GM12892 (cell line): ENCODE results near the gene ALPL.

Source experiments
- DNase-seq: peaks from one replicate; pipeline ENCODE4 v3.0.0; 2011; ENCODE audit not compliant: insufficient read length
- FAIRE-seq: peaks from 2 replicates; lab custom pipeline; 2011; peaks lifted over from hg19 to GRCh38; lab: Jason Lieb, UNC
- POLR2A ChIP-seq: IDR thresholded peaks from 2 replicates; pipeline ENCODE4 v1.6.1; 2011; ENCODE audit warnings: low read depth, low read length, control low read depth
- POLR2AphosphoS5 ChIP-seq: IDR thresholded peaks from 2 replicates; pipeline ENCODE4 v1.6.1; 2011; ENCODE audit warnings: low read depth, low read length, control low read depth
- TAF1 ChIP-seq: IDR thresholded peaks from 2 replicates; pipeline ENCODE4 v1.6.1; 2011; ENCODE audit warnings: low read depth, mild to moderate bottlenecking, control low read depth, low read length, borderline replicate concordance

The ALPL gene

GRCh38 chr1:21610989-21611785 is 102.0 kb downstream of the ALPL start:
- TF ChIP-seq POLR2AphosphoS5 (no peak), TAF1 (no peak)
- DNase-seq (no peak), FAIRE-seq (no peak)

GRCh38 chr1:21612057-21612456 is 102.8 kb downstream of the ALPL start:
- TF ChIP-seq POLR2A (no peak), TAF1 (no peak)
- FAIRE-seq, result no peak
- DNase-seq, result no peak

- FAIRE-seq, result no peak
- no peak for DNase-seq
- no peak for TF ChIP-seq TAF1
These were observed 104.0 kb downstream of the ALPL start for GRCh38 chr1:21613072-21613867.

GRCh38 chr1:21614419-21615115 is 105.3 kb downstream of the ALPL start:
- no peak for FAIRE-seq
- TF ChIP-seq POLR2AphosphoS5, result no peak
- TF ChIP-seq POLR2A, result no peak
- no peak for TF ChIP-seq TAF1
- no peak for DNase-seq

GRCh38 chr1:21616372-21616771 is 107.1 kb downstream of the ALPL start:
- no peak for TF ChIP-seq POLR2A
- no peak for TF ChIP-seq POLR2AphosphoS5
- TF ChIP-seq TAF1, result no peak

GRCh38 chr1:21617126-21617738 is 108.0 kb downstream of the ALPL start:
- DNase-seq, result no peak
- TF ChIP-seq POLR2A, result no peak
- TF ChIP-seq TAF1, result no peak
- FAIRE-seq, result no peak

More at GRCh38 chr1:21616372-21616771, 107.1 kb downstream of the ALPL start:
- FAIRE-seq, result no peak
- no peak for DNase-seq

GRCh38 chr1:21618059-21618458 is 108.8 kb downstream of the ALPL start:
- FAIRE-seq, result no peak
- no peak for DNase-seq
- TF ChIP-seq POLR2A (no peak), POLR2AphosphoS5 (no peak), TAF1 (no peak)

GRCh38 chr1:21618561-21619374 is 109.5 kb downstream of the ALPL start:
- FAIRE-seq (no peak), DNase-seq (no peak)
- TF ChIP-seq POLR2A (no peak), POLR2AphosphoS5 (no peak), TAF1 (no peak)

- no peak for FAIRE-seq
- no peak for DNase-seq
- TF ChIP-seq POLR2AphosphoS5 (no peak), TAF1 (no peak), POLR2A (no peak)
These were observed 110.2 kb downstream of the ALPL start for GRCh38 chr1:21619375-21619947.

GRCh38 chr1:21620011-21620410 is 110.8 kb downstream of the ALPL start:
- no peak for DNase-seq
- no peak for TF ChIP-seq POLR2AphosphoS5
- no peak for TF ChIP-seq POLR2A
- no peak for TF ChIP-seq TAF1
- FAIRE-seq, result no peak
